HFFc6 (cell line): ENCODE measurements around the gene ZNF579. TPM values are rescaled to one million over a fixed set of nuclear protein-coding genes. Genes with fewer than 3 reads are reported as not detected.
A peak's percentile ranks its signal among the peaks of the same experiment; 100 is the strongest.

Source experiments
- DNase-seq: peaks from one replicate; pipeline ENCODE4 v3.0.0-alpha.2; 2018
- H3K27ac Mint-ChIP-seq: 2 replicates; pipeline ENCODE4 v1.8.0; 2020; ENCODE audit warnings: mild to moderate bottlenecking, mixed read lengths
- H3K27me3 Mint-ChIP-seq: 2 replicates; pipeline ENCODE4 v1.8.0; 2021; ENCODE audit warnings: mild to moderate bottlenecking, moderate library complexity, mixed read lengths; ENCODE audit not compliant: insufficient read depth
- H3K36me3 Mint-ChIP-seq: 2 replicates; pipeline ENCODE4 v1.8.0; 2021; ENCODE audit warnings: low read depth, mixed read lengths
- H3K4me1 Mint-ChIP-seq: 2 replicates; pipeline ENCODE4 v1.8.0; 2020; ENCODE audit warnings: low read depth, mixed read lengths
- H3K4me3 Mint-ChIP-seq: 2 replicates; pipeline ENCODE4 v1.8.0; 2020; ENCODE audit warnings: mild to moderate bottlenecking, moderate library complexity, mixed read lengths
- H3K9me3 Mint-ChIP-seq: 2 replicates; pipeline ENCODE4 v1.8.0; 2020; ENCODE audit warnings: mild to moderate bottlenecking, mixed read lengths
- CTCF ChIP-seq: fragments of 200-600 bp; sonication (generic); IDR thresholded peaks from 2 replicates; pipeline ENCODE4 v1.5.0; 2021; ENCODE audit warnings: antibody characterized with exemption, mild to moderate bottlenecking
- total RNA-seq, 6 experiments: library from RNA; stranded (reverse); fragmentation: NEBNext Ultra II Directional; extraction: Animal tissue kit (Norgen Biotek cat#: 25700); gene quantifications; 2 replicates in 1 of 6; 3 replicates in 5 of 6; pipeline ENCODE4 v1.2.3, GENCODE V29; 2021

Gene ZNF579
- total RNA-seq, 6 experiments from 2014 or later, result 19.0 to 24.3 (median 22.0) TPM

GRCh38 chr19:55538132-55538531 lies 42.5 kb downstream of the ZNF579 start:
- Mint-ChIP-seq H3K4me3 (no peak overlapping the region), H3K4me1 (no peaks in the 10 kb centered on the region), H3K27ac (no peak overlapping the region), H3K9me3 (no peaks in the 10 kb centered on the region), H3K36me3 (no peaks in the 10 kb centered on the region), H3K27me3 (peaks cover 6% of the 10 kb centered on the region; the same call in 1 of the 2 replicates)
- no peak for TF ChIP-seq CTCF
- no peak for DNase-seq

DNA sequence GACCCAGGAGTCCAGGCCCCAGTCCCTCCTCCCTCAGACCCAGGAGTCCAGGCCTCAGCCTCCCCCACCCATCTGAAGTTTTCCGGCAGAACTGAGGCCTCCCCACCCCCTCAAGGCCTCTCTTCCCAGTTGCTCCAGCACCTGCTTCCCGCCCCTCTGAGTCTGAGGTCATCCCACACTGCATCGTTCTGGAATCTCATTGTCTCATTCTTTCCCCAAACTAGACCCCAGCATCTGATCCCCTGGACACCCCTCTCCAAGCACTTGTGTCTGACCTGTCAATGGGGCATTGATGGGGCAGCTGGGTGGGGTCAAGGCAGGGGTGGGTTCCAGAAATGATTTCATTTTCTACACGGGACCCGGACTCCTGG lies 42.9 kb downstream of the ZNF579 start:
- no peaks in the 10 kb centered on the region for H3K9me3 Mint-ChIP-seq
- no peaks in the 10 kb centered on the region for H3K4me1 Mint-ChIP-seq
- H3K4me3 Mint-ChIP-seq, result no peak overlapping the region
- H3K36me3 Mint-ChIP-seq, result no peaks in the 10 kb centered on the region
- H3K27ac Mint-ChIP-seq, result no peak overlapping the region
- no peak for TF ChIP-seq CTCF
- peaks cover 6% of the 10 kb centered on the region; the same call in 1 of the 2 replicates for H3K27me3 Mint-ChIP-seq
- no peak for DNase-seq

DNA sequence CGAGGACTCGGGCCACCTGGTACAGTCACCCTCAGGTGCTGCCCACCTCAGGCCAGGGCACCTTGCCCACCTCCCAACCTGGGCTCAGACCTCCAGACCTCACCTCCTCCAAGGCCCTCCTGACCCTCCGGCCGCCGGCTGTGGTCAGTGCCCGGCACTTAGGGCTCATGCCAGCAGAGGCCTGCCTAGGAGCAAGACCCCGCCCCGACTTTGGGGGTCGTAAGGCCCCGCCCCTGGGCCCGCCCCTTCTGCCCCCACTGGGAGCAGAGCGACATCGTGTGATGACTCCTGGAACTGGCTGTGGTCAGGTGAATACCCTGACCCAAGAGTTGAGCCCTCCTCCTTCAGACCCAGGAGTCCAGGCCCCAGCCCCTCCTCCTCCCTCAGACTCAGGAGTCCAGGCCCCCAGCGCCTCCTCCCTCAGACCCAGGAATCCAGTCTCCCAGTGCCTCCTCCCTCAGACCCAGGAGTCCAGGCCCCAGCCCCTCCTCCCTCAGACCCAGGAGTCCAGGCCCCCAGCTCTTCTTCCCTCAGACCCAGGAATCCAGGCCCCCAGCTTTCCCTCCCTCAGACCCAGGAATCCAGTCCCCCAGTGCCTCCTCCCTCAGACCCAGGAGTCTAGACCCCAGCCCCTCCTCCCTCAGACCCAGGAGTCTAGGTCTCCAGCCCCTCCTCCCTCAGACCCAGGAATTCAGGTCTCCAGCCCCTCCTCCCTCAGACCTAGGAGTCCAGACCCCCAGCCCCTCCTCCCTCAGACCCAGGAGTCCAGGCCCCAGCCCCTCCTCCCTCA lies 43.5 kb downstream of the ZNF579 start, which contains the start of gene SBK2:
SBK2 (minus strand) TSS at position 183 of the 790 bp plus-strand sequence. CDS start 839 bp downstream, outside the sequence.
- H3K36me3 Mint-ChIP-seq, result no peaks in the 10 kb centered on the region
- H3K4me3 Mint-ChIP-seq, result no peak within 1 kb of the TSS
- peak; percentile 40 for TF ChIP-seq CTCF
- peaks cover 6% of the 10 kb centered on the region; the same call in 1 of the 2 replicates for H3K27me3 Mint-ChIP-seq
- H3K4me1 Mint-ChIP-seq, result no peaks in the 10 kb centered on the region
- H3K27ac Mint-ChIP-seq, result no peak within 1 kb of the TSS
- no peaks in the 10 kb centered on the region for H3K9me3 Mint-ChIP-seq
- no peak for DNase-seq

DNA sequence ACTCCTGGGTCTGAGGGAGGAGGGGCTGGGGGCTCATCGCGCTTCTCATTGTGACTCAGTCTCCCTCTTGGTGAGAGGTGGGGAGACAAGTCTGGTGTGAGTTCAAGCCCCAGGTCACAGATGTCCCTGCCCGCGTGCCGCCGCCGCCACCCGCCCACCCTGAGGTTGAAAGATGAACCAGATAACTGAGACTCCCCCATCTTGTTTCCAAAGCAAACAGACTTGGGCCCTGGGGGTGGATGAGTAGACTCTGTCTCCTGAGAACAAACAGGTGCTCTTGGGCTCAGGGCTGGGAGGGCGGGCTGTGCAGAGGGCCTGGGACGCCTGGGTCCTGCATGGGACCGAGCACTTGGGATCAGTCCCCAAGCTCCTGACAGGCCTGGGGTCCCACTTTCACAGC lies 44.3 kb downstream of the ZNF579 start:
- Mint-ChIP-seq H3K36me3 (no peaks in the 10 kb centered on the region), H3K4me1 (no peaks in the 10 kb centered on the region), H3K27ac (no peak overlapping the region), H3K27me3 (peaks cover 6% of the 10 kb centered on the region; the same call in 1 of the 2 replicates), H3K9me3 (no peaks in the 10 kb centered on the region), H3K4me3 (no peak overlapping the region)
- no peak for DNase-seq
- TF ChIP-seq CTCF, result no peak

DNA sequence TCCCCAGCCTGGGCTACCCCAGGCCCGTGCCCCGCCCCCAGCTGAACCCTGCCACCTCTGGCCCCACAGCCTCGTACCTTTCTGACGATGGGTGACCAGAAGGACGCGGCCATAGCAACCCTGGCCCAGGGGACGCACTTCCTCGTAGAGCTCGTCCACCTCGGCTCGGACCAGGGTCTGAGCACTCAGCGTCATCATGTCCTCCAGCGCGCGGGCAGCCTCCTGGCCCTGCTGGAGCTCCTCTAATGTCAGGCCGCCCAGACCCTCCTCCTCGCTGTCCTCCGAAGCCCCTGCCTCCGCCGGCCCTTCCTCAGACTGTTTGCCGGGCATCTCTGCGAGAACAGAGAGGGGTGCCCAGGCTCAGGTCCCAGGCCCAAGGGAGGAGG lies 44.7 kb downstream of the ZNF579 start:
- Mint-ChIP-seq H3K9me3 (no peaks in the 10 kb centered on the region), H3K4me1 (no peaks in the 10 kb centered on the region), H3K4me3 (no peak overlapping the region), H3K27ac (no peak overlapping the region), H3K27me3 (peaks cover 6% of the 10 kb centered on the region; the same call in 1 of the 2 replicates), H3K36me3 (no peaks in the 10 kb centered on the region)
- DNase-seq, result no peak
- TF ChIP-seq CTCF, result no peak
